Neutrophil (primary cell): ENCODE data around the gene PAQR5.

Experiments used
- H3K27ac ChIP-seq: fragments of 200-600 bp; sonication (generic); 2 replicates; pipeline ENCODE4 v1.5.1; 2016; ENCODE audit warnings: mild to moderate bottlenecking, moderate library complexity
- H3K27me3 ChIP-seq: fragments of 200-600 bp; sonication (generic); 2 replicates; pipeline ENCODE4 v1.6.0; 2016; ENCODE audit warnings: mild to moderate bottlenecking
- H3K36me3 ChIP-seq: fragments of 200-600 bp; sonication (generic); 2 replicates; pipeline ENCODE4 v1.5.1; 2017
- H3K4me1 ChIP-seq, 2 experiments: fragments of 200-600 bp in 1 of 2; sonication (generic) in 1 of 2; 1 replicate in 1 of 2; 2 replicates in 1 of 2; pipeline versions ENCODE4 v1.5.1 to v1.6.1; 2013 to 2016; ENCODE audit warnings: low read depth in 1 of 2, low read length in 1 of 2, mild to moderate bottlenecking in 1 of 2, moderate library complexity in 1 of 2; ENCODE audit not compliant: control insufficient read depth in 1 of 2, insufficient read depth in 1 of 2
- H3K4me3 ChIP-seq, 2 experiments: fragments of 200-600 bp in 1 of 2; sonication (generic) in 1 of 2; 1 replicate in 1 of 2; 2 replicates in 1 of 2; pipeline ENCODE4 v1.5.1; 2013 to 2016; ENCODE audit warnings: low read depth in 1 of 2, low read length in 1 of 2, mild to moderate bottlenecking in 1 of 2, moderate library complexity in 1 of 2
- H3K9me3 ChIP-seq: fragments of 200-600 bp; sonication (generic); 2 replicates; pipeline ENCODE4 v1.5.1; 2016
- TF ChIP-seq, protein P1 (sequence below): fragments of 200-600 bp; sonication (generic); IDR thresholded peaks from 2 replicates; pipeline ENCODE4 v1.5.1; 2016; ENCODE audit warnings: antibody characterized with exemption

PAQR5 gene

DNA sequence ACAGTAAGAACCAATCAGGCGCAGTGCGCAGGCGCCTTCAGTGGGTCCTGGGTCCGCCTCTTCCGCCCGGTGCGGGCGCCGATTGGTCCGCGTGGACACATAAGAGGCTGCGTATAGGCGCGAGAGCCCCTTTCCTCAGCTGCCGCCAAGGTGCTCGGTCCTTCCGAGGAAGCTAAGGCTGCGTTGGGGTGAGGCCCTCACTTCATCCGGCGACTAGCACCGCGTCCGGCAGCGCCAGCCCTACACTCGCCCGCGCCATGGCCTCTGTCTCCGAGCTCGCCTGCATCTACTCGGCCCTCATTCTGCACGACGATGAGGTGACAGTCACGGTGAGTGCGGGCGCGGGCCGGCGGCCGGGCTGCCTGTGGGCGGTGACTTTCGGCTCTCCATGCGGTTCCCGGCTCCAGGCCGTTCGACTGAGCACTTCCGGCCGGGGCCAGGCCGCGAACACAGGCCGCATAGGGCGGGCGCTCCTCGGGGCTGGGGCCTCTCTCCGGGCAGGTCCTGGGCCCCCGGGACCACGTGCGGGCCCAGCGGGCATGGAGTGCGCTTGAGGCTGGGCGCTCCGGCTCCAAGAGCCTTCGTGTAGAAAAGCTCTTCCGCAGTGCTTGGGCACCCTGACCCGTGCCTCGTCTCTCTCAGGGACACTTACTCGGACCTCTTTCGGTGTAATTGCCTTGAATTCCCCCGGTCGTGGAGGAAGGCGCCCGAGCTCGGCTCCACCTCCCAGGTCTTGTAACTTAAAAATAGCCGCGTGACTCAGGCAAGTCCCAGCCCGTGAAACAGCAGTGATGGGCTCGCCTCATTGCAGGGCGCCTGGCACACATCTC is 154.2 kb downstream of the PAQR5 start, which contains the start of gene RPLP1:
Gene RPLP1 (plus strand): TSS at position 127 of the 830 bp plus-strand sequence. CDS start 131 bp downstream, at position 258.
- H3K9me3 ChIP-seq: no peaks in the 10 kb centered on the region
- H3K27ac ChIP-seq: peak within 1 kb of the TSS; percentile 89
- peaks cover 31 to 34% of the 10 kb centered on the region in 2 experiments for H3K4me1 ChIP-seq
- H3K36me3 ChIP-seq: peaks cover 14% of the 10 kb centered on the region
- TF ChIP-seq, protein P1, sequence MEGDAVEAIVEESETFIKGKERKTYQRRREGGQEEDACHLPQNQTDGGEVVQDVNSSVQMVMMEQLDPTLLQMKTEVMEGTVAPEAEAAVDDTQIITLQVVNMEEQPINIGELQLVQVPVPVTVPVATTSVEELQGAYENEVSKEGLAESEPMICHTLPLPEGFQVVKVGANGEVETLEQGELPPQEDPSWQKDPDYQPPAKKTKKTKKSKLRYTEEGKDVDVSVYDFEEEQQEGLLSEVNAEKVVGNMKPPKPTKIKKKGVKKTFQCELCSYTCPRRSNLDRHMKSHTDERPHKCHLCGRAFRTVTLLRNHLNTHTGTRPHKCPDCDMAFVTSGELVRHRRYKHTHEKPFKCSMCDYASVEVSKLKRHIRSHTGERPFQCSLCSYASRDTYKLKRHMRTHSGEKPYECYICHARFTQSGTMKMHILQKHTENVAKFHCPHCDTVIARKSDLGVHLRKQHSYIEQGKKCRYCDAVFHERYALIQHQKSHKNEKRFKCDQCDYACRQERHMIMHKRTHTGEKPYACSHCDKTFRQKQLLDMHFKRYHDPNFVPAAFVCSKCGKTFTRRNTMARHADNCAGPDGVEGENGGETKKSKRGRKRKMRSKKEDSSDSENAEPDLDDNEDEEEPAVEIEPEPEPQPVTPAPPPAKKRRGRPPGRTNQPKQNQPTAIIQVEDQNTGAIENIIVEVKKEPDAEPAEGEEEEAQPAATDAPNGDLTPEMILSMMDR: peak; percentile 40
- peak within 1 kb of the TSS; percentile 81 to 98 for H3K4me3 ChIP-seq
- no peaks in the 10 kb centered on the region for H3K27me3 ChIP-seq

DNA sequence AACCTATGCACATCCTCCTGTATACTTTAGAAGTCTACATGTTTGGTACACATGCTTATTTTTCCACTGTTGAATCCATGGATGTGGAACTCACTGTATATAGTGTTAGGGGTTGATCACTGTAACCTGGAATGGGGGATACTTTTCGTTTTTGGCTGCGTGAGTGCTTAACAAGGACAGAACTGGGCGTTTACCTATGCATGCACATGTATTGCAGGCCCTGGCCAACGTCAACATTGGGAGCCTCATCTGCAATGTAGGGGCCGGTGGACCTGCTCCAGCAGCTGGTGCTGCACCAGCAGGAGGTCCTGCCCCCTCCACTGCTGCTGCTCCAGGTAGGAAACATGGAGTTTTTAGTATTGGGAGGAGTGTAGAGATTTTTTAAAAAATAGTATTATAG is 156.2 kb downstream of the PAQR5 start:
- TF ChIP-seq, protein P1: no peak
- Histone ChIP-seq H3K36me3 (peaks cover 10% of the 10 kb centered on the region), H3K4me1 (peaks cover 31 to 34% of the 10 kb centered on the region in 2 experiments), H3K27ac (no peak overlapping the region), H3K27me3 (no peaks in the 10 kb centered on the region), H3K9me3 (no peaks in the 10 kb centered on the region), H3K4me3 (no peak overlapping the region)

DNA sequence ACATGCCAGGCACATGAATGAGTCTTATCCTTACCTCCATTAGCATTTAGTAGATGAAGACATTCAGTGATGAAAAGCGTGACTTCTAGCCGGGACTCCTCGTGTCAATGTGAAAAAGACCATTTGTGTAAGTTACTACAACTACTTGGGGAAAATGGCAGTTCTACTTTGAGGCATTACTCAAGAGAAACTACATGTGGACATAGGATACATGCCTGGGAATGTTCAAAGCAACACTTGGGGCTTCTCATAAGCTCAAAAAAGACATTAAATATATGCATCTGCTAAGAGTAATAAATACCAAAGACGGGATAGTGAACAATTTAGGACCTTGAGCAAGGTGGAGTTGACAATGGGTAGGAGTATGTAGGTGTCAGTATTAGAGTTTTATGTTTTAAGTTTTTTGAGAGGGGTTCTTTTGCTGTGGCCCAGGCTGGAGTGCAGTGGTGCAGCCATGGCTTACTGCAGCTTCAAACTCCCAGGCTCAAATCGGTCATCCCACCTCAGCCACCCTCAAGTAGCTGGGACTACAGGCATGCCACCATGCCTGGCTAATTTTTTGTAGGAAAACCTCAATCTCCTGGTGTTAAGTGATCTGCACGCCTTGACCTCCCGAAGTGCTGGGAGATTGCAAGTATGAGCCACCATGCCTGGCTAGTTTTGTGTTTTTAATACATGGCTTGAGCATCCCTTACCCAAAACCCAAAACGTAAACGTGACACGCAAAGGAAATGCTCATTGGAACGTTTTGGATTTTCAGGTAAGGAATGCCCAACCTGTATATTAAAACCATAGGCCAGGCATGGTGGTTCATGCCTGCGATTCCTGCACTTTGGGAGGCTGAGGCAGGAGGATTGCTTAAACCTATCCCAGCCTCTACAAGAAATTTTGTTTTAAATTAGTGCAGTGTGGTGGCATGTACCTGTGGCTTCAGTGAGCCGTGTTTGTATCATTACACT is 157.8 kb downstream of the PAQR5 start:
- TF ChIP-seq, protein P1: no peak
- Histone ChIP-seq H3K36me3 (peaks cover 10% of the 10 kb centered on the region), H3K4me3 (no peak overlapping the region), H3K27me3 (no peaks in the 10 kb centered on the region), H3K9me3 (no peaks in the 10 kb centered on the region), H3K27ac (no peak overlapping the region), H3K4me1 (peaks cover 28 to 30% of the 10 kb centered on the region in 2 experiments)
